GM21619 (cell line): Measurements from ENCODE around the gene DAP.

Experiments used
- ATAC-seq: cut with Tn5 transposase; IDR thresholded peaks from one replicate; pipeline ENCODE4 v1.9.1; 2021; ENCODE audit not compliant: unreplicated experiment

The DAP gene

DNA sequence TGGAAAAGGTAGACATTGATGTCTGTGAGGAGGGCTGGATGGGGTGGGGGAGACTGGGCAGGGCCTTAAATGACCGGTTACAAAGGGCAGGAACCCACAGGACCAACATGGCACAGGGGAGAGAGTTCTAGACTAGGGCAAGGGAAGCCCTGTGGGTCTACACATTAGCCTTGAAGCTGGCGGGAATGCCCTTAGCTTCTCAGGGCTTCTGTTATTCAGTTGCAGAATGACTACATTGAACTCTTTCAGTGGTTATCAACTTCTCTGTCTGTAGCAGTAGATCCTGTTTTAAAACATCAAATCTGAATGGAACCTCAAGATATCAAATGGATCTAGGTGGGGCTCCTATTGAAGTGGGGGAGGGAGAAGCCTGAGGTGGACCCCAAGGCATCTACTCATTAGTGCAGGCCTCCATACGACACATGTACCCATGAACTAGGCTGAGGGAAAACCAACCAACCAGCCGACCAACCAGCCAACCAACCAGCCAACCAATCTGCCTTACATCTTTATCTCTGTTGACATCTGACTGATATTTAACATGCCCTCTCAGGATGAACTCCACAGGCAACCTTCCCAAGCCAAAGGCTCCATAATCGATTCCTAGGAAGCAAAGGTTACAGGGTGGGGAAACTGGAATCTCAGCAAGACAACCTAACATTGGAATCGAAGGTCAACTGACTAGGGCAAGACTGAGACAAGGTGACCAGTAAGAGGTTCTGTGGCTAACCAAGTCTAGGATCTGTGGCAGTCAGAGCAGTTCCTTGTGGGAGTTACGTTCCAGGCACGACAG, 48.3 kb downstream of the DAP start:
- peak; percentile 86 for ATAC-seq

DNA sequence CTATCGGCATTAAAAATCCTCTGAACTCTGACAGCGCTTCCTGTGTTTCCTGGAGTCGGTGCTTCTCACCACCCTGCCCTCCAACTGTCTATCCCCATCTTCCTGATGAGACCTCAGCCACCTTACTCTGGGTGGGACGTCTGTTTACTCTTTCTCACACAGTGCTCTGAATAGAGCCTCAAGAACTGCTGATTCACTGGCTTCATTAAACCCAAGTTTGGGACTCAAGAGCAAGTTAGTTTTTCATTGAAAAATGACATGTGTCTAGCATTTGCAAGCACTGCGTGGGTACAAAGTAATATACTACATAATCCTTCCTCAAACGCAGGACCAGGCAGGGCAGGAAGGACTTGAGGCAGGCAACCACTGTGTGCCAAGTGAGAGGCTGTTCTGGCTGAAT, 49.5 kb downstream of the DAP start:
- ATAC-seq, result no peak

GRCh38 chr5:10710513-10711128, 50.4 kb downstream of the DAP start:
- ATAC-seq, result no peak

GRCh38 chr5:10709933-10710332, 51.1 kb downstream of the DAP start:
- ATAC-seq, result no peak

DNA sequence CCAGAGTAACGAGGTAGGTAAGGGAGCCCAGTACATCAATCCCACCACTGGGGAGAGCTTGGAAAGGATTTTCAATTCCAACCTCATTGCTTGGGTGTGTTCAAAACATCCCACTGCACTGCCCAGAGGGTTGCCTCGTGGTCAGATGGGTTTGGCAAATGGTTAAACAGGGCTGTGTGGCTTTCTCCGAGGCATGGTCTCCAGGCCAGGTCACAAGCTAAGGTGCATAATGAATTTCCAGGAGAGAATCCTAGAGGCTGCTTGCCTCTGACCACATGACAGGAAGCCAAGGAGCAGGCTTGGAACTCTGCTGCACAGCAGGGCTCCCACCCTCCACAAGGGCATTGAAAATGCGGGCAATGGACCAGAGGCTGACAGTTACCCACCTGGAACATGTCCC, 51.6 kb downstream of the DAP start:
- ATAC-seq, result no peak

GRCh38 chr5:10708189-10708944, 52.7 kb downstream of the DAP start:
- ATAC-seq, result no peak

DNA sequence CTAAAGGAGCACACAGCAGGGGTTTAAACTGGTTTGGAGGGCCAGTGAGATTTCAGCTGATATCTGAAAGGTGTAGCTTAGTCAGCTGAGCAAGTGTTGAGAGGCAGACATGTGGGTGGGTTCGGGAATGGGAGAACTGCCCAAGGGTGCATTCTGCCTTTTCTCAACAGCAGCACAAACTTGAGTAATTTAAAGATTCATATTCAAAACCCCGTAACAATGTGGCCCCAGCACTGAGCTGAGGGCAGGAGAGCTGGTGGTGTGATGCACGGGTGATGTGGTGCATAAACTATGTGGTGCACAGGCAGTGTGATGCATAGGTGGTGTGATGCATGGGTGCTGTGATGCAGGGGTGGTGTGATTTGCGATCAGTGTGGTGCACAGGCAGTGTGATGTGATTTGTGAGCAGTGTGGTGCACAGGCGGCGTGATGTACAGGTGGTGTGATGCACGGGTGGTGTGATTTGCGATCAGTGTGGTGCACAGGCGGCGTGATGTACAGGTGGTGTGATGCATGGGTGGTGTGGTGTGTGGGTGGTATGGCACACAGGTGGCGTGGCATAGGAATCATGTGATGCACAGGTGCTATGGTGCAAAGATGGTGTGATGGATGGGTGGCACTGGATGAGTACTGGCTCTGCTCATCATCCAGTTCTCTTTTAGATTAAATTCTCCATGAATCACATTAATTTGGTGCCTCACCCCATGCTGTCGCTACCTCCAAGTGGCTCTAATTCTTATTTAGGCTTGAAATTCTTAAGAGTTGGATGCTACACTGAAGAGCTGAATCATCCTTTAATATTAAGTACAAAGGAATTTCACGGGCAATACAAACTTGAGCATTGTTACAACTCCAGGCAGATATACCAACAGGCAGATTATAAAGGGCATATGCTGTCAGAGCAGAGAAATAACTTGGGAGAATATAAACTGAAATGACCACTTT, 53.6 kb downstream of the DAP start:
- no peak for ATAC-seq

DNA sequence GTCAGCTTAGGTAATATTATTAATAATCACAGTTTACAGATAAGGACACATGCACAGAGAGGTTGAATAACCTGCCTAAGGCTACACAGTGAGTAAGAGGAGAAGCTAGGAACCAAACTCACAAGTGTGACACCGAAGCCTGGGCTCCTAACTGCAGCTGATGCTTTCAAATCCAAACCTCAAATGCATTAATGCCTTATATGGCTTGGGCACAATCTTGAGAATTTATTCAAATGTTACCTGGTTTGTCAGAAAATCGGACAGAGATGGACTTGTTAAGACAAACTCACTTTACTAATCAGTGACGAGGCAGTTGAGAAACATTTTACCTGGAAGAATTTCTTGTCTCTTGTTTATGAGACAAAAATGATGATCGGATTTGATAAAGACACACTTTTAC, 54.7 kb downstream of the DAP start:
- no peak for ATAC-seq

DNA sequence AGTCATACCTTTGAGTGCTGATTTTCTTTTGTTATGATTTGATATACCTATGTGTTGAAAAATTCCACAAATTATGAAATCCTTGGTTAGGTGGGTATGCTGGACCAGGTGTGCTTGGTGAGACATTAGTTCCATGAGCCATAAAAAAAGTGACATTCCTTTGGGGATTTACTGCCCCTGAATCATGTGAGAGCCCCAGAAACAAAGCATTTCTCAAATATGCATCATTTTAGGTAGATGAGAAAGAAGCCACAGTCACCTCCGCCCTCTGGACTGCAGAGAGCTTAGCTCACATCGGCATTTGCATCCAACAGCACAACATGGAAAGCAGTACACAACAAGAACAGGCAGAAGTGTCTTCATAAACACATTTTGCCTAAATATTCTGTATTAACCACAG, 55.3 kb downstream of the DAP start:
- no peak for ATAC-seq

DNA sequence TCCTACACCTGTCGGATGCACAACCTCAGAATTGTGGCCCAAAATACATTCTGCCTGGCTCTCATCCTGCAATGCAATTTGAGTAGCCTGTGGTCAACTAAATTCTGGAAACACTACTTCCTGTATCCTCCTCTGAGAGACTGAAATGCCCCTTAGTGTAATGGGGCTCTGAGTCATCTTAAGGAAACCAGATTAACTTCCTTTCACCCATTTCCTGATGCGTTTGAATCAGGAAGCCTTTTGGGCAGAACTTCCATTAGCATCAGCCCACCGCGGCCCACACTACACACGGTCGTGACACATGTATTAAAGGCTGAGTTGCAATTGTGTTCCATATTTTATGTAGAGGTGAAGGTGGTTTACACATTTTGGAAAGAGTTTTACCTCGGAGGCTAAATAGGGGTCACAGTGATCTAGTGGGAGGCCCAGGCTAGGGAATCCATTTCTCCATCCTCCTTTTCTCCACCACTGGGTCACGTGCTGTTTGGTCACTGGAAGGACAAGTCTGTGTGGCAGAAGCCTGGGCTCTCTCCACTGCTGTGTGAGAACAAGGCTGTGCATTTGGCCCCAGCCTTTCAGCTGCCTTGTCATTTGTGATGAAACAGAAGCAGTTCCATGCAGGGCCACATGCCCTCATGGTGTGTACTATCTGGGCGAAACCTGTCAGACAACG, 55.9 kb downstream of the DAP start:
- peak; percentile 38 for ATAC-seq

GRCh38 chr5:10703676-10704075, 57.4 kb downstream of the DAP start:
- no peak for ATAC-seq

DNA sequence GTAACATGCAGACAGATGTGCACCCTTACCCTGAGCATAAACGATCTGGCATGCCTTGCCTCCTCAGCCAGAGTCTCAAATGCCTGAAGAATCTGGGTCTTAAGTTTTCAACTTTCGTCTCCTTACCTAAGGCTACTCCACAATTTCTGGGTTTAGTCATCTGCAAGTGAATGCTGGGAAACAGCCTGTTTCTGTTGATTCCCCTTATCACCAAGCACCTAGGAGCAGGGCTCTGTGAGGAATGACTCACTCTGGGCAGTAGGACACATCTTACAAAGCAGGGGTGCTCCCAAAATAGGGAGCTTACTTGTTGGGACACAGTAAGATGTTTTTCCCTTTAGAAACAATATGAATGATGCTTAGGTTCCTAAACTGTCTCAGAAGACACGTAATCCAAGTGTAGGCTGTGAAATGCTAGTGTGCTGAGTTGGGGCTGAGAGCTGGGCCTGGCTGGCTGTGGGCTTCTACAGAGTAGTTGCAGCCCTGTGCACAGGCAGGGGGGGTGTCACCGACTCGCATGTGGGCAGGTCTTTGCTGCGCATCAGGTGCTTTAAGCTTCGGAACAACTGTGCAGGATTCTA, 58.0 kb downstream of the DAP start:
- no peak for ATAC-seq

- ATAC-seq, result no peak
These were observed 58.9 kb downstream of the DAP start for GRCh38 chr5:10702040-10702629.

GRCh38 chr5:10701567-10702039, 59.4 kb downstream of the DAP start:
- no peak for ATAC-seq

GRCh38 chr5:10700516-10700915, 60.5 kb downstream of the DAP start:
- ATAC-seq, result no peak

GRCh38 chr5:10699987-10700386, 61.0 kb downstream of the DAP start:
- ATAC-seq, result peak; percentile 56

DNA sequence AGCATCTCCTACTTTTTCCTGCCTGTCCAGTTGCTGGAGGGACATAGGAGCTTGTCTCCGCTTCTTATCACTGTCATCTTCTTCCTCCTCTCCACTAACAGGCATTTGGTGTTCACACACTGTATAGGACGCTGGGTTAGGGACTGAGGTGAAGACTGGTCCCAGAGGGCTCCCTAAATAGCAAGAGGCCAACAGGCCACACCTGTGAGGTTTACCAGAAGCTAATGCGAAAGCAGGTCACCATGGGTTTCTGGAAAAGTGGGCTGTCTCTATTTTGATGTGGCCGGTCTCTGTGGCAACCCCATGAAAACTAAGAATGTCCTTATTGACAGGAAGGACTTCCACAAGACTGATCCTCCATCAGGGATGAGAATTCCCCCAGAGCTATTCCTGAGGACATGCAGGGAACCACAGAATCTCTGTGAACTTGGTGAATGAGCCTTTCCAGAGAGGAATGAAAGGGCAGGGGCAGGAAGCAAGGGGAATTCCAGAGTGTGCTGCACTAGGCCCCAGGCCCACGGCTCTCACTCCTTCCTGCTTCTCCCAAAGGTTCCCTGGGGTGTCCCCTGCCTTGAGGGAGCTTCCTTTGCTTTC, 61.7 kb downstream of the DAP start:
- peak; percentile 46 for ATAC-seq

DNA sequence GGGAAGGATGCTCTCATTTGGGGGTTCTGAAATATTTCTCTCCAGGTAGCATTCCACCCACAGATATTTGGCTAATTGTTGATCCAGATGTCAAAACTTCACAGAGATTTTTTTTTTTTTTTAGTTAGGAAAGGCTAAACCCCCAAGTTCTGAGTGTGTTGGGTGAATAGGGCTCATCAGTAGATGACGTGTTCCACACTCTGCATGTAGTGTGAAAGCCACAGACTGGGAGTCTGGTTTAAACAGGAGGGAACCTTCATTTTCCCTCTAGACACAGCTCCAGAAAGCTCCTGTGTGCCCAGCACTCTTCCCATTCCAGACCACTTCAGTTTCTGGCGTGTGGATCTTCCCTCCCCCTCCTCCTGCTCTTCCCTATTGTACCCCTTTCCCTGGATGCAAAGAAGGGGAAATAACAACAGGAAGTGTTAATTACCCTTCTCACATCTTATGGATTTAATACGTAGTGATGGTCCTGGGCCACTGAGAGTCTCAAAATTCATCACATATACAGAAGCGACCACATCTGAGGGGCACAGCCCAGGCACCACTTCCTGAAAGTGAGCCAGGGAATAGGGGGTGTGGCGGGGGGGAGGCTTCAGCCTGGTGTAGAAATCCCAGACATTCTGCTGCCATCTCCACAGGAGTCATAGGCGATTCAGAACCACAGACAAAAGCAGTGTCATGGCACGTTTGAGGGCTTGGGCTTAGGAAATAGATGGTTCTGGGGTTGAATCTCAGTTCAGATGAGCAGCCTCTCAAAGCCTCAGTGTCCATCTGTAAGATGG, 65.1 kb downstream of the DAP start:
- no peak for ATAC-seq
